HepG2 (cell line): ENCODE data around the gene NDUFB11. TPM values are rescaled to one million over a fixed set of nuclear protein-coding genes. Genes with fewer than 3 reads are reported as not detected.

Source experiments
- ERF ChIP-seq: IDR thresholded peaks from 2 replicates; pipeline ENCODE4 v1.6.1; 2018; ENCODE audit warnings: missing biosample characterization, missing genetic modification reagents
- ISX ChIP-seq: sonication (generic); formaldehyde crosslinking; conservative IDR thresholded peaks from 2 replicates; pipeline ENCODE4 v1.5.0; 2020; ENCODE audit warnings: missing genetic modification reagents
- MTA1 ChIP-seq: sonication (generic); formaldehyde crosslinking; IDR thresholded peaks from 2 replicates; pipeline ENCODE4 v1.4.0; 2020; ENCODE audit warnings: missing genetic modification reagents, mild to moderate bottlenecking, borderline replicate concordance
- MXD4 ChIP-seq: IDR thresholded peaks from 2 replicates; pipeline ENCODE4 v1.6.1; 2016; ENCODE audit warnings: mild to moderate bottlenecking, missing biosample characterization, missing genetic modification reagents
- PBX3 ChIP-seq: sonication (generic); formaldehyde crosslinking; IDR thresholded peaks from 2 replicates; pipeline ENCODE4 v1.8.1; 2023; ENCODE audit warnings: missing genetic modification reagents, inconsistent platforms, borderline replicate concordance
- PHF21A ChIP-seq: sonication (generic); formaldehyde crosslinking; IDR thresholded peaks from 2 replicates; pipeline ENCODE4 v1.5.0; 2020; ENCODE audit warnings: mild to moderate bottlenecking, missing genetic modification reagents
- PITX1 ChIP-seq: sonication (generic); formaldehyde crosslinking; IDR thresholded peaks from 2 replicates; pipeline ENCODE4 v1.5.1; 2020; ENCODE audit warnings: mild to moderate bottlenecking, missing genetic modification reagents
- POGZ ChIP-seq: sonication (generic); formaldehyde crosslinking; IDR thresholded peaks from 2 replicates; pipeline ENCODE4 v1.4.0; 2020; ENCODE audit warnings: mild to moderate bottlenecking, missing genetic modification reagents
- POLR2G ChIP-seq: fragments of 200-400 bp; formaldehyde crosslinking; IDR thresholded peaks from 2 replicates; pipeline ENCODE4 v1.6.1; 2018; ENCODE audit warnings: mild to moderate bottlenecking, low read depth, low read length, moderate library complexity
- SRSF4 ChIP-seq: fragments of 200-400 bp; formaldehyde crosslinking; IDR thresholded peaks from one replicate; pipeline ENCODE4 v1.6.1; 2018; ENCODE audit warnings: mild to moderate bottlenecking, low read depth, low read length, moderate library complexity; ENCODE audit not compliant: poor library complexity, severe bottlenecking
- ZNF281 ChIP-seq: sonication (generic); formaldehyde crosslinking; IDR thresholded peaks from 2 replicates; pipeline ENCODE4 v1.4.0; 2020; ENCODE audit warnings: missing genetic modification reagents, borderline replicate concordance
- ZNF292 ChIP-seq: sonication (generic); formaldehyde crosslinking; IDR thresholded peaks from 2 replicates; pipeline ENCODE4 v1.8.1; 2022; ENCODE audit warnings: mild to moderate bottlenecking, low read depth, missing genetic modification reagents, borderline replicate concordance
- ZNF576 ChIP-seq: sonication (generic); formaldehyde crosslinking; IDR thresholded peaks from 2 replicates; pipeline ENCODE4 v1.4.0; 2020; ENCODE audit warnings: mild to moderate bottlenecking, missing genetic modification reagents
- ZNF615 ChIP-seq: sonication (generic); formaldehyde crosslinking; IDR thresholded peaks from 2 replicates; pipeline ENCODE4 v1.5.0; 2020; ENCODE audit warnings: mild to moderate bottlenecking, missing genetic modification reagents, borderline replicate concordance
- polyA plus RNA-seq, 8 experiments: library from polyadenylated mRNA; depleted of rRNA in 3 of 8; stranded (reverse) in 7 of 8; unstranded in 1 of 8; fragments of >200 nt; fragmentation: Illumina TruSeq in 4 of 8; extraction: Trizol in 4 of 8; gene quantifications; 2 replicates each; pipeline versions ENCODE4 v1.2.1 to v1.2.3, GENCODE V29; 2011 to 2016; ENCODE audit warnings: low read depth in 4 of 8, missing spikeins in 1 of 8, mixed read lengths in 1 of 8; ENCODE audit not compliant: insufficient read depth in 1 of 8
- total RNA-seq, 5 experiments: library from RNA; depleted of rRNA; stranded (reverse); fragments of >200 nt; fragmentation: Illumina TruSeq; extraction: Trizol; gene quantifications; 2 replicates each; pipeline ENCODE4 v1.2.3, GENCODE V29; 2016; ENCODE audit warnings: low read depth in 1 of 5

NDUFB11 gene
- total and polyA plus RNA-seq, 2 of the 13 experiments (the other 11 are each of a cell fraction or from before 2014, with no cell fraction given) = 46.6 to 100 TPM

GRCh38 chrX:47190445-47191269, 46.2 kb upstream of the NDUFB11 start (continued):
- TF ChIP-seq ZNF281 (no peak), ISX (CRISPR knock-in tag) (no peak), MTA1 (CRISPR knock-in tag) (peak; percentile 41; the same call in 1 of the 2 replicates), ZNF292 (CRISPR knock-in tag) (no peak), ZNF615 (CRISPR knock-in tag) (no peak), PBX3 (no peak), ZNF576 (no peak), MXD4 (peak; percentile 66), POGZ (CRISPR knock-in tag) (peak; percentile 31; the same call in 1 of the 2 replicates), PITX1 (CRISPR knock-in tag) (no peak), SRSF4 (no peak), POLR2G (peak; percentile 66), ERF (CRISPR knock-in tag) (0 out of 2 replicates have a peak, but pooled peaks have one; percentile 16), PHF21A (peak; percentile 42; the same call in 1 of the 2 replicates)
